HG03469 (cell line): ENCODE data around the gene ALMS1.

Experiments used
- ATAC-seq: cut with Tn5 transposase; IDR thresholded peaks from one replicate; pipeline ENCODE4 v1.9.1; 2021; ENCODE audit warnings: mild to moderate bottlenecking, moderate library complexity, moderate number of reproducible peaks; ENCODE audit not compliant: unreplicated experiment

Gene ALMS1

GRCh38 chr2:73654175-73654574, 268.5 kb downstream of the ALMS1 start:
- no peak for ATAC-seq
